Pancreas (tissue), 10 donors: ENCODE measurements around the gene PYCR2. TPM values are rescaled to one million over a fixed set of nuclear protein-coding genes. Genes with fewer than 3 reads are reported as not detected.

Experiments used
- ATAC-seq, 4 donors: fragments of 200-7000 bp; cut with Tn5 transposase; one replicate each; pipeline versions ENCODE4 v1.8.0 to v1.9.1; 2020; ENCODE audit warnings: mild to moderate bottlenecking in 4 of 4, moderate library complexity in 4 of 4
- DNase-seq, 6 donors: peaks; one replicate each; pipeline ENCODE4 v3.0.0-alpha.2; 2020
- FAIRE-seq: peaks from 2 replicates; lab custom pipeline; 2012; peaks lifted over from hg19 to GRCh38; lab: Jason Lieb, UNC
- H3K27ac ChIP-seq, 4 donors: fragments of 200-600 bp; sonication (generic); 1 replicate in 3 of 4; 2 replicates in 1 of 4; pipeline versions ENCODE4 v1.5.0 to v1.8.0; 2020
- H3K27me3 ChIP-seq, 4 donors: fragments of 200-600 bp; one replicate each; pipeline ENCODE4 v1.8.0; 2021
- H3K36me3 ChIP-seq, 3 donors: fragments of 200-600 bp; sonication (generic) in 1 of 3; one replicate each; pipeline versions ENCODE4 v1.5.0 to v1.8.0; 2020 to 2021
- H3K4me1 ChIP-seq, 3 donors: fragments of 200-600 bp; one replicate each; pipeline ENCODE4 v1.8.0; 2021
- H3K4me3 ChIP-seq, 4 donors: fragments of 200-600 bp; sonication (generic) in 2 of 4; one replicate each; pipeline versions ENCODE4 v1.5.0 to v1.8.0; 2020 to 2021
- H3K9me3 ChIP-seq, 4 donors: fragments of 200-600 bp; one replicate each; pipeline ENCODE4 v1.8.0; 2021
- WGBS, 2 donors: extraction: QIAGEN DNeasy Blood & Tissue Kit; methylation state at CpG; one replicate each; pipeline ENCODE4 v1.1.7; 2013; 5-methylcytosine and 5-hydroxymethylcytosine counted together
- intact Hi-C, 3 donors: fragments of 100-400 bp; cut with DNase I; formaldehyde crosslinking; loops; one replicate each; pipeline versions ENCODE4 v1.11.1 to v1.14.2; 2022
- polyA plus RNA-seq, 2 donors: library from polyadenylated mRNA; stranded (reverse); fragments of 200-250 nt; gene quantifications; one replicate each; pipeline ENCODE4 v1.2.3, GENCODE V29; 2013
- total RNA-seq, 6 donors: library from RNA; stranded (reverse); fragmentation: NEBNext Ultra II Directional in 4 of 6; extraction: Animal tissue kit (Norgen Biotek cat#: 25700) in 4 of 6; gene quantifications; one replicate each; pipeline versions ENCODE4 v1.2.1 to v1.2.4, GENCODE V29; 2021 to 2023
- TF ChIP-seq, protein P1 (sequence below), 4 donors: fragments of 200-600 bp; sonication (generic) in 3 of 4; IDR thresholded peaks; one replicate each; pipeline versions ENCODE4 v1.5.0 to v1.8.0; 2021; ENCODE audit warnings: antibody characterized with exemption in 4 of 4
- donor health status: healthy with polysubstance abuse.
- donor health status: DM: no; HTN: no; CAD: no; lungs with moderate emphysema.
- donor health status: DM: no; HTN: no; CAD: no.
- donor health status: control.
- donor health status: control.
- donor health status: Bipolar disorder and iron deficiency.
- donor health status: DM: yes; HTN: yes; CAD: no.
- donor health status: DM: no; HTN: no; CAD: no.
- donor health status: DM: no; HTN: no; CAD: no.
- donor health status: DM: yes; HTN: yes; CAD: no.

Gene PYCR2
- total and polyA plus RNA-seq, 8 donors = 21.3 to 88.9 (median 34.7) TPM

DNA sequence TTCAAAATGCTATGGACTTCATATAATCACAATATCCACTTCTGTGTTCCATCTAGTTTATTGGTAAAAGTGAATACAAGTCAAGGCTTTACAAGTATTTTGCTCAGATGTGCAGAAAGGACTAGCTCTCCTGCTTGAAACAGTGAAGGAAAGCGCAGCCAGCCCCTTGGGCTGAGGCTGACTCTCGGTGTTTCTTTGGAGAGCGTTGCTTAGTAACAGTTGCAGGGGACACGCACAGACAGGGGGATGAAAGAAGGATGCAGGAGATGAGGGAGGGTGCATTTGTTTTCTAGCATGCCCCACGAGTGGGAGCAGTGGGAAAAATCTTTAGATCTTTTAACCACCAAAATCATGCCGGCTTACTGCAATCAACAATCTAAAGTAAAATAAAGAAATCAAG is 9.1 kb downstream of the PYCR2 start:
- H3K9me3 ChIP-seq = no peaks in the 10 kb centered on the region
- peaks cover 0 to 9% (median 0%) of the 10 kb centered on the region in 3 donors for H3K36me3 ChIP-seq
- no peak for FAIRE-seq
- no peak overlapping the region for H3K4me3 ChIP-seq
- DNase-seq = no peak
- WGBS, 2 donors = 87 to 91% methylated on average over 6 of the region's 6 CpGs
- ATAC-seq = no peak
- H3K27ac ChIP-seq = no peak overlapping the region
- TF ChIP-seq, protein P1, sequence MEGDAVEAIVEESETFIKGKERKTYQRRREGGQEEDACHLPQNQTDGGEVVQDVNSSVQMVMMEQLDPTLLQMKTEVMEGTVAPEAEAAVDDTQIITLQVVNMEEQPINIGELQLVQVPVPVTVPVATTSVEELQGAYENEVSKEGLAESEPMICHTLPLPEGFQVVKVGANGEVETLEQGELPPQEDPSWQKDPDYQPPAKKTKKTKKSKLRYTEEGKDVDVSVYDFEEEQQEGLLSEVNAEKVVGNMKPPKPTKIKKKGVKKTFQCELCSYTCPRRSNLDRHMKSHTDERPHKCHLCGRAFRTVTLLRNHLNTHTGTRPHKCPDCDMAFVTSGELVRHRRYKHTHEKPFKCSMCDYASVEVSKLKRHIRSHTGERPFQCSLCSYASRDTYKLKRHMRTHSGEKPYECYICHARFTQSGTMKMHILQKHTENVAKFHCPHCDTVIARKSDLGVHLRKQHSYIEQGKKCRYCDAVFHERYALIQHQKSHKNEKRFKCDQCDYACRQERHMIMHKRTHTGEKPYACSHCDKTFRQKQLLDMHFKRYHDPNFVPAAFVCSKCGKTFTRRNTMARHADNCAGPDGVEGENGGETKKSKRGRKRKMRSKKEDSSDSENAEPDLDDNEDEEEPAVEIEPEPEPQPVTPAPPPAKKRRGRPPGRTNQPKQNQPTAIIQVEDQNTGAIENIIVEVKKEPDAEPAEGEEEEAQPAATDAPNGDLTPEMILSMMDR (IDR thresholded peaks at IDR 0.05) = no peak
- H3K4me1 ChIP-seq = peaks cover 0 to 11% (median 7%) of the 10 kb centered on the region in 3 donors
- no peaks in the 10 kb centered on the region for H3K27me3 ChIP-seq
- intact Hi-C loops = loop anchor here in 1 of 3 donors (5.0 kb wide), 1 partner anchor 438 kb away; no protein-coding TSS in a partner anchor

DNA sequence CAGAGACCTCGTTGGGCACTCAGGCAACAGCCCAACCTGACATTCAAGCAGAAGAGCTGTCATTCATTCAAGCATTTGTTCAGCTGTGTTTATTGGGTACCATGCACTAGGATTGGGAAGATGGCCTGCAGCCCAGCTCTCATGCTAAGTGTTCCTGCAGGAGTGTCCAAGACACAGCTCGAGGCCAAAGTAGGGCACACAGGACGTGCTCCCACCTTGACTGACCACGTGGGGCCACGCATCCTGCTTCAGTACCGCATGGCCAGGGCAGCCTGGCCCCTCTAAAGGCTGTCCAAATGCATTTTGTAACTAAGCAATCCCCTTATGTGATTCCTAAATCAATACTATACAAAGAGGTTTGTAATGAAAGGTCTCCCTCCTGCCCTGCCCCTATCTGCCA is 9.7 kb downstream of the PYCR2 start:
- intact Hi-C loops = loop anchor here in 1 of 3 donors (5.0 kb wide), 1 partner anchor 437 kb away; no protein-coding TSS in a partner anchor
- FAIRE-seq = no peak
- Histone ChIP-seq H3K27me3 (no peaks in the 10 kb centered on the region), H3K9me3 (no peaks in the 10 kb centered on the region), H3K36me3 (peaks cover 0 to 9% (median 0%) of the 10 kb centered on the region in 3 donors), H3K4me3 (no peak overlapping the region), H3K27ac (no peak overlapping the region), H3K4me1 (peaks cover 0 to 6% (median 2%) of the 10 kb centered on the region in 3 donors)
- no peak for DNase-seq
- no peak for ATAC-seq
- 77 to 84% methylated on average over 6 of the region's 6 CpGs for WGBS, 2 donors
- TF ChIP-seq, protein P1 (IDR thresholded peaks at IDR 0.05) = no peak

DNA sequence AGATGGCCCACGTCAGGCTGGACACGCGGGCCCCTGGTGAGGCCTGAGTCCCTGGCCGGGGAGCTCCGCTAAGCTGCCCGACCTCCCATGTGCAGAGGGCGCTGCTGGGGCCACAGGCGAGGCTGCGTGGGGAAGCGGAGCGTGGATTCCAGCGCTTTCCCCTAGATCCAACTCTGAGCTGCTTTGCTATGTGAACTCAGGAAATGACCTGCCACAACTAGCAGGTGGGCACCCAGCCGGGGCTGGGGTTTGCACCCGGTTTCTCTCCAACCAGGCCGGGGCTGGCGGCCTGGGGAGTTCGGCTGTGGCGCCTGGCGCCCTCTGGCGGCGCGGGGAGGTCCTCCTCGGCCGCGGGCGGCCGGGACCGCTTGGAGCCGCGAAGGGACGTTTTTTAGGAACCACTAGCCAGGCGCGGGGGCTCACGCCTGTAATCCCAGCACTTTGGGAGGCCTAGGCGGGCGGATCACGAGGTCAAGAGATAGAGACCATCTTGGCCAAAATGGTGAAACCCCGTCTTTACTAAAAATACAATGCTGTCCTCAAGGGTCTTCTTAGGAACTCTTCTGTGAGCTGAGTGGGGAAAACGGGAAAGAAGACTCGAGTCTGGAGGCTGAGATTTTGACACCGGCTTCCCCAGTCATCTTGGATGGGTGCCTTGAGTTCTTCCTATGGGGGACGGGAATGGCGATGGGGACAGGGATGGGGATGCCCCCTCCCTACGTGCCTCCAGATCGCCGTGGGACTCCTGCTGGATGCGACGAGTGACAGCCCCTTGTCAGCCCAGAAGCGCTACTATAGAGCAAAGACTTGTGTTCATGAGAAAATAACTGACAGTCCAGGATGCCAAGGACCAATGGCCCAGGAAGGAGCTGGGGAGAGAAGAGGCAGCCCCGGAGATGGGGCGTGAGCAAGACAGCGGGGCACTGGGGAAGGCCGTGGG is 12.6 kb downstream of the PYCR2 start:
- H3K4me3 ChIP-seq = peak overlapping the region in 1 of 4 donors; percentile 21
- no peaks in the 10 kb centered on the region for H3K9me3 ChIP-seq
- peak in 5 of 6 donors; percentile 54 to 91 (median 81) for DNase-seq
- 29 to 32% methylated on average over 53 of the region's 53 CpGs for WGBS, 2 donors
- ATAC-seq = peak; percentile 91 to 93 (median 92)
- no peaks in the 10 kb centered on the region for H3K27me3 ChIP-seq
- intact Hi-C loops = loop anchor here in 1 of 3 donors (5.0 kb wide), 1 partner anchor 434 kb away; no protein-coding TSS in a partner anchor
- H3K27ac ChIP-seq = peak overlapping the region in 2 of 4 donors; percentile 17 to 26
- H3K4me1 ChIP-seq = peaks cover 0 to 5% (median 0%) of the 10 kb centered on the region in 3 donors
- TF ChIP-seq, protein P1 (IDR thresholded peaks at IDR 0.05) = peak; percentile 90 to 98 (median 94)
- no peak for FAIRE-seq
- no peaks in the 10 kb centered on the region for H3K36me3 ChIP-seq

DNA sequence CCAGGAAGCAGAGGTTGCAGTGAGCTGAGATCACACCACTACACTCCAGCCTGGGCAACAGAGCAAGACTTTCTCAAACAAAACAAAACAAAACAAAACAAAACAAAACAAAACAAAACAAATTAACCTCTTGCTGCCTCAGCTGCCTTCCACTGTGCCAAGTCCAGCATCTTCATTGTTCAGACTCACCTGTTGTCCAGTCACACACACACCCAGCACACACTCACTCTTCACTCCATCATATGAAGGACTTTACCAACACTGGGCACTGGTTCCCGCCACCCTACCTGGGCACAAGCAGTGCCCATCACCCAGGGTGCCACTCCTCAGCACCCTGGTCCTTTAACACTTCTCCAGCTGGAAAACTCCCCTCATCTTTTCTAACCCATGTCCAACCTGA is 14.6 kb downstream of the PYCR2 start:
- TF ChIP-seq, protein P1 (IDR thresholded peaks at IDR 0.05) = no peak
- DNase-seq (no peak), FAIRE-seq (no peak), ATAC-seq (no peak)
- Histone ChIP-seq H3K36me3 (no peaks in the 10 kb centered on the region), H3K27ac (peak overlapping the region in 3 of 4 donors; percentile 0 to 22 (median 13)), H3K27me3 (no peaks in the 10 kb centered on the region), H3K4me3 (no peak overlapping the region), H3K4me1 (peaks cover 0 to 5% (median 0%) of the 10 kb centered on the region in 3 donors), H3K9me3 (no peaks in the 10 kb centered on the region)
- intact Hi-C loops = no loop called here
- WGBS, 2 donors = 81 to 91% methylated on average over 1 of the region's 1 CpG
